MM.1S (cell line): Measurements from ENCODE around the gene APBB2.

Source experiments
- EZH2 ChIP-seq: fragments of 300-600 bp; sonication (generic); optimal IDR thresholded peaks from 2 replicates; pipeline ENCODE3; 2017; ENCODE audit warnings: low read depth, mild to moderate bottlenecking, antibody characterized with exemption, low read length, mixed read lengths
- TF ChIP-seq, protein P1 (sequence below): fragments of 300-600 bp; sonication (generic); IDR thresholded peaks from 2 replicates; pipeline ENCODE4 v1.5.1; 2016; ENCODE audit warnings: antibody characterized with exemption, low read length, mixed read lengths

DNA sequence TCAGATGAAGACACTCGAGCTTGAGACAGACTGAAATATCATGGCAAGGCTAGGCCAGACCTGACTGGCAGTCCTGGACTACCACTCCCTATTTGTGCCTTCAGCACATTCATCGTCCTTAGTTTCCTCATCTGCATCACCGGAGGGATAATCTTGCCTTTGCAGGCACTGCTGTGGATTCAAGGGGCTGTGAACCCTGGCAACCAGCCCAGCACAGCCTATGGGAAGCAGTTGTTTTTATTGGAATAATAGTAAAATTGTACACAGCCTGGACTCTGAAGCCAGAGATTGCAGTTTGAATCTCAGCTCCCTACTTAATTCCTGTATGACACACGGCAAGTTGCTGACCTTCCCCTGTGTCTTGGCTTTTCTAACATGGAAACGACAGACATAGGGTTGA lies 303.6 kb downstream of the APBB2 start:
- no peak for TF ChIP-seq EZH2
- TF ChIP-seq, protein P1, sequence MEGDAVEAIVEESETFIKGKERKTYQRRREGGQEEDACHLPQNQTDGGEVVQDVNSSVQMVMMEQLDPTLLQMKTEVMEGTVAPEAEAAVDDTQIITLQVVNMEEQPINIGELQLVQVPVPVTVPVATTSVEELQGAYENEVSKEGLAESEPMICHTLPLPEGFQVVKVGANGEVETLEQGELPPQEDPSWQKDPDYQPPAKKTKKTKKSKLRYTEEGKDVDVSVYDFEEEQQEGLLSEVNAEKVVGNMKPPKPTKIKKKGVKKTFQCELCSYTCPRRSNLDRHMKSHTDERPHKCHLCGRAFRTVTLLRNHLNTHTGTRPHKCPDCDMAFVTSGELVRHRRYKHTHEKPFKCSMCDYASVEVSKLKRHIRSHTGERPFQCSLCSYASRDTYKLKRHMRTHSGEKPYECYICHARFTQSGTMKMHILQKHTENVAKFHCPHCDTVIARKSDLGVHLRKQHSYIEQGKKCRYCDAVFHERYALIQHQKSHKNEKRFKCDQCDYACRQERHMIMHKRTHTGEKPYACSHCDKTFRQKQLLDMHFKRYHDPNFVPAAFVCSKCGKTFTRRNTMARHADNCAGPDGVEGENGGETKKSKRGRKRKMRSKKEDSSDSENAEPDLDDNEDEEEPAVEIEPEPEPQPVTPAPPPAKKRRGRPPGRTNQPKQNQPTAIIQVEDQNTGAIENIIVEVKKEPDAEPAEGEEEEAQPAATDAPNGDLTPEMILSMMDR: no peak
